K562 (cell line): ENCODE measurements around the gene KCNJ9. TPM values are rescaled to one million over a fixed set of nuclear protein-coding genes. Genes with fewer than 3 reads are reported as not detected.

Source experiments
- AFF1 ChIP-seq, 2 experiments: fragments of 450-650 bp; IDR thresholded peaks; 2 replicates each; pipeline ENCODE4 v1.6.1; 2018; ENCODE audit warnings: mild to moderate bottlenecking in 2 of 2, low read depth in 1 of 2; ENCODE audit not compliant: partially characterized antibody in 2 of 2
- BHLHE40 ChIP-seq: IDR thresholded peaks from 2 replicates; pipeline ENCODE4 v1.6.1; 2011; ENCODE audit warnings: low read length, improper control_type of control experiment
- CEBPZ ChIP-seq: fragments of 150-350 bp; IDR thresholded peaks from 2 replicates; pipeline ENCODE4 v1.6.1; 2014; ENCODE audit warnings: low read depth, mild to moderate bottlenecking, low read length, borderline replicate concordance
- CREB3L1 ChIP-seq: fragments of 450-650 bp; IDR thresholded peaks from 2 replicates; pipeline ENCODE4 v1.6.1; 2014; ENCODE audit warnings: low read depth, mild to moderate bottlenecking, moderate library complexity, borderline replicate concordance
- FOXJ2 ChIP-seq: fragments of 200-800 bp; sonication (Bioruptor generic); IDR thresholded peaks from 2 replicates; pipeline ENCODE4 v1.6.1; 2016; ENCODE audit warnings: missing genetic modification characterization, missing compliant biosample characterization
- MYNN ChIP-seq, 2 experiments: sonication (generic); formaldehyde crosslinking in 1 of 2; IDR thresholded peaks; 2 replicates each; pipeline versions ENCODE4 v1.5.0 to v1.6.1; 2016 to 2020; ENCODE audit warnings: antibody characterized with exemption in 1 of 2, missing genetic modification reagents in 1 of 2
- NCOA6 ChIP-seq: fragments of 450-650 bp; IDR thresholded peaks from 2 replicates; pipeline ENCODE4 v1.6.1; 2017; ENCODE audit warnings: mild to moderate bottlenecking
- PHF8 ChIP-seq: fragments of 200-600 bp; sonication (generic); IDR thresholded peaks from 2 replicates; pipeline ENCODE4 v1.6.1; 2012; ENCODE audit warnings: mixed run types, mild to moderate bottlenecking, inconsistent platforms, low read length, moderate library complexity, borderline replicate concordance
- POLR3G ChIP-seq: IDR thresholded peaks from 2 replicates; pipeline ENCODE4 v1.6.1; 2011; ENCODE audit not compliant: insufficient read length, insufficient replicate concordance; ENCODE audit errors: extremely low read depth
- SNRNP70 ChIP-seq: fragments of 200-400 bp; formaldehyde crosslinking; optimal IDR thresholded peaks from 2 replicates; pipeline ENCODE3; 2017; ENCODE audit warnings: low read depth, low read length
- ZNF75A ChIP-seq: fragments of 450-650 bp; formaldehyde crosslinking; IDR thresholded peaks from 2 replicates; pipeline ENCODE4 v1.4.0; 2020; ENCODE audit warnings: mild to moderate bottlenecking
- polyA plus RNA-seq, 8 experiments: library from polyadenylated mRNA; depleted of rRNA in 4 of 8; stranded (reverse) in 5 of 8; unstranded in 3 of 8; fragments of >200 nt; fragmentation: Nextera tagmentation in 2 of 8; fragmentation: Illumina TruSeq in 1 of 8; extraction: Ambion mirVana in 2 of 8; extraction: Trizol in 1 of 8; gene quantifications; 2 replicates each; pipeline versions ENCODE4 v1.2.1 to v1.2.3, GENCODE V29; 2011 to 2014; ENCODE audit warnings: inconsistent platforms in 1 of 8, missing spikeins in 1 of 8
- total RNA-seq, 7 experiments: library from RNA; depleted of rRNA in 6 of 7; stranded (reverse); fragments of >200 nt in 6 of 7; fragmentation: Illumina TruSeq in 2 of 7; extraction: Trizol in 2 of 7; gene quantifications; 2 replicates each; pipeline versions ENCODE4 v1.2.1 to v1.2.3, GENCODE V29; 2011 to 2021; ENCODE audit warnings: low replicate concordance in 1 of 7

Gene KCNJ9
- total and polyA plus RNA-seq, 9 of the 15 experiments (the other 6 are each of a cell fraction or from before 2014, with no cell fraction given): not detected

- no peak for TF ChIP-seq POLR3G
- no peak for TF ChIP-seq NCOA6
- TF ChIP-seq MYNN (IDR thresholded peaks at IDR 0.05): no peak
- no peak for TF ChIP-seq MYNN (CRISPR knock-in tag; IDR thresholded peaks at IDR 0.05)
- TF ChIP-seq AFF1 (IDR thresholded peaks at IDR 0.05; ENCODE audit: low read depth in 1 of 2, partially characterized antibody in 2 of 2): no peak
- TF ChIP-seq ZNF75A (CRISPR knock-in tag): no peak
- no peak for TF ChIP-seq SNRNP70
- TF ChIP-seq CEBPZ: no peak
- TF ChIP-seq BHLHE40: no peak
- TF ChIP-seq PHF8: no peak
- no peak for TF ChIP-seq CREB3L1
- no peak for TF ChIP-seq FOXJ2 (tag)
These were observed 20.6 kb downstream of the KCNJ9 start (continued) for GRCh38 chr1:160101717-160102522.
